ENCODE results near the gene RHBG.

RHBG gene

DNA sequence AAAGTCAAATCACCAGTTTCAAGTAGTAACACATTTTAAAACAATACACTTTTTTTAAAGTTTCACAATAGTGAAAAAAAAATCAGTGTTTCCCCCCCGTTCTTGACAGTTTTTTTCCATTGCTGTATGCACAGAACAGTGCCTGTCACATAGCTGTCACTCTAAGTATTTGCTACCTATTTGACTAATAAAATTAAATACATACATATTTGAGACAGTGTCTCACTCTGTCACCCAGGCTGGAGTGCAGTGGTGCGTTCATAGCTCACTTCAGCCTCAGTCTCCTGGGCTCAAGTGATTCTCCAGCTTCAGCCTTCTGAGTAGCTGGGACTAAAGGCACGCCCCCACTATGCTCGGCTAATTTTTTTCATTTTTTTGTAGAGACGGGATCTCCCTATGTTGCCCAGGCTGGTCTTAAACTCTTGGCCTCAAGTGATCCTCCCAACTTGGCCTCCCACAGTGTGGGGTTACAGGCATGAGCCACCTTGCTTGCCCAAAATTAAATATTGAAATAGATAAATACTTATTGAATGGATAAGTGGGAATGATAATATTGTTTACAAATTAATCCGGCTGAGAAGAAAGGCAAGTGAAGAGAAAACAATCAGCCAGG is 12.6 kb upstream of the RHBG start:
- TF ChIP-seq SNAI2 (CRISPR knock-in tag; IDR thresholded peaks at IDR 0.05) (no peak), RARB (CRISPR knock-in tag; IDR thresholded peaks at IDR 0.05) (no peak), ZNF8 (CRISPR knock-in tag; IDR thresholded peaks at IDR 0.05) (no peak)
- ATAC-seq: no peak

DNA sequence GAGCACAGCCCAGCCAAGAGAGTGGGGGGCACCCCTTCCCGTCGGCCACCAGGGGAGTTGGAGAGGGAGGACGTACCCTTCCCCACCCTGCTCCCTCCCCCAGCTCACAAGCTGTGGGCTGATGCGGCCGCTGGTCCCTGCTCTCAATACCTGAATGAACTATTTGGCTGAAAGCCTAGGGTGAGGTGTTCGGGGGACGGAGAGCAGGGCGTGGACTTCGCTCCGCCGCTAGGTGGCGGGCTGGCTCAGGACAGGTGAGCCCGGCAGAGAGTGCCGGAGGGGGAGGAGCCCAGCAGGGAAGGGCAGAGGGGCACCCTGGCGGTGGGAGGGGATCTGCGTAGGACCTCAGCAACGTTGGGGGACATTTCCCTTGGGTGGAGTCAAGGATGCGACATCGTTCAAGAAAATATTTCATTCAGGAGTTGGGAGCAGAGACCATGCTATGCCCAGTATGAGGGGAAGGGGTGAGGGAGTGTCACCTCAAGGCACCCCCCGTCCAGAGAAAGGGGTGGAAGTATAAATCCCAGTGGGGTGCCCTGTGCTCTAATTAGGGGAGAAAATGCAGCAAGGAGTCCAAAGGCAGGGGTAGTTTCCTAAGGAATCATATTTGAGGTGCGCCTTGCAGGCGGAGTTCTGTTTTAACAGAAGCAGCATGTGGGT is 12.0 kb upstream of the RHBG start:
- ATAC-seq: no peak
- TF ChIP-seq, protein P1, sequence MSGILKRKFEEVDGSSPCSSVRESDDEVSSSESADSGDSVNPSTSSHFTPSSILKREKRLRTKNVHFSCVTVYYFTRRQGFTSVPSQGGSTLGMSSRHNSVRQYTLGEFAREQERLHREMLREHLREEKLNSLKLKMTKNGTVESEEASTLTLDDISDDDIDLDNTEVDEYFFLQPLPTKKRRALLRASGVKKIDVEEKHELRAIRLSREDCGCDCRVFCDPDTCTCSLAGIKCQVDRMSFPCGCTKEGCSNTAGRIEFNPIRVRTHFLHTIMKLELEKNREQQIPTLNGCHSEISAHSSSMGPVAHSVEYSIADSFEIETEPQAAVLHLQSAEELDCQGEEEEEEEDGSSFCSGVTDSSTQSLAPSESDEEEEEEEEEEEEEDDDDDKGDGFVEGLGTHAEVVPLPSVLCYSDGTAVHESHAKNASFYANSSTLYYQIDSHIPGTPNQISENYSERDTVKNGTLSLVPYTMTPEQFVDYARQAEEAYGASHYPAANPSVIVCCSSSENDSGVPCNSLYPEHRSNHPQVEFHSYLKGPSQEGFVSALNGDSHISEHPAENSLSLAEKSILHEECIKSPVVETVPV (CRISPR knock-in tag; IDR thresholded peaks at IDR 0.05): no peak
- TF ChIP-seq SNAI2 (CRISPR knock-in tag; IDR thresholded peaks at IDR 0.05) (no peak), ESRRG (CRISPR knock-in tag; IDR thresholded peaks at IDR 0.05) (no peak), CSDC2 (CRISPR knock-in tag; IDR thresholded peaks at IDR 0.05) (no peak), ZNF70 (CRISPR knock-in tag; IDR thresholded peaks at IDR 0.05) (no peak), PPARA (CRISPR knock-in tag; IDR thresholded peaks at IDR 0.05; ENCODE audit: borderline replicate concordance) (no peak), TCF4 (CRISPR knock-in tag; IDR thresholded peaks at IDR 0.05; ENCODE audit: borderline replicate concordance) (no peak), GLIS3 (CRISPR knock-in tag; IDR thresholded peaks at IDR 0.05) (no peak), RARB (CRISPR knock-in tag; IDR thresholded peaks at IDR 0.05) (no peak), ZNF565 (CRISPR knock-in tag; conservative IDR thresholded peaks at IDR 0.05; ENCODE audit: low read depth) (no peak), ZNF8 (CRISPR knock-in tag; IDR thresholded peaks at IDR 0.05) (no peak), ISL1 (CRISPR knock-in tag; IDR thresholded peaks at IDR 0.05) (no peak)
- TF ChIP-seq, protein P2, sequence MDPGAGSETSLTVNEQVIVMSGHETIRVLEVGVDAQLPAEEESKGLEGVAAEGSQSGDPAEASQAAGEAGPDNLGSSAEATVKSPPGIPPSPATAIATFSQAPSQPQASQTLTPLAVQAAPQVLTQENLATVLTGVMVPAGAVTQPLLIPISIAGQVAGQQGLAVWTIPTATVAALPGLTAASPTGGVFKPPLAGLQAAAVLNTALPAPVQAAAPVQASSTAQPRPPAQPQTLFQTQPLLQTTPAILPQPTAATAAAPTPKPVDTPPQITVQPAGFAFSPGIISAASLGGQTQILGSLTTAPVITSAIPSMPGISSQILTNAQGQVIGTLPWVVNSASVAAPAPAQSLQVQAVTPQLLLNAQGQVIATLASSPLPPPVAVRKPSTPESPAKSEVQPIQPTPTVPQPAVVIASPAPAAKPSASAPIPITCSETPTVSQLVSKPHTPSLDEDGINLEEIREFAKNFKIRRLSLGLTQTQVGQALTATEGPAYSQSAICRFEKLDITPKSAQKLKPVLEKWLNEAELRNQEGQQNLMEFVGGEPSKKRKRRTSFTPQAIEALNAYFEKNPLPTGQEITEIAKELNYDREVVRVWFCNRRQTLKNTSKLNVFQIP (CRISPR knock-in tag; IDR thresholded peaks at IDR 0.05; ENCODE audit: borderline replicate concordance, low read depth): no peak
- TF ChIP-seq, protein P3, sequence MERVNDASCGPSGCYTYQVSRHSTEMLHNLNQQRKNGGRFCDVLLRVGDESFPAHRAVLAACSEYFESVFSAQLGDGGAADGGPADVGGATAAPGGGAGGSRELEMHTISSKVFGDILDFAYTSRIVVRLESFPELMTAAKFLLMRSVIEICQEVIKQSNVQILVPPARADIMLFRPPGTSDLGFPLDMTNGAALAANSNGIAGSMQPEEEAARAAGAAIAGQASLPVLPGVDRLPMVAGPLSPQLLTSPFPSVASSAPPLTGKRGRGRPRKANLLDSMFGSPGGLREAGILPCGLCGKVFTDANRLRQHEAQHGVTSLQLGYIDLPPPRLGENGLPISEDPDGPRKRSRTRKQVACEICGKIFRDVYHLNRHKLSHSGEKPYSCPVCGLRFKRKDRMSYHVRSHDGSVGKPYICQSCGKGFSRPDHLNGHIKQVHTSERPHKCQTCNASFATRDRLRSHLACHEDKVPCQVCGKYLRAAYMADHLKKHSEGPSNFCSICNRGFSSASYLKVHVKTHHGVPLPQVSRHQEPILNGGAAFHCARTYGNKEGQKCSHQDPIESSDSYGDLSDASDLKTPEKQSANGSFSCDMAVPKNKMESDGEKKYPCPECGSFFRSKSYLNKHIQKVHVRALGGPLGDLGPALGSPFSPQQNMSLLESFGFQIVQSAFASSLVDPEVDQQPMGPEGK (CRISPR knock-in tag; IDR thresholded peaks at IDR 0.05; ENCODE audit: borderline replicate concordance): no peak

DNA sequence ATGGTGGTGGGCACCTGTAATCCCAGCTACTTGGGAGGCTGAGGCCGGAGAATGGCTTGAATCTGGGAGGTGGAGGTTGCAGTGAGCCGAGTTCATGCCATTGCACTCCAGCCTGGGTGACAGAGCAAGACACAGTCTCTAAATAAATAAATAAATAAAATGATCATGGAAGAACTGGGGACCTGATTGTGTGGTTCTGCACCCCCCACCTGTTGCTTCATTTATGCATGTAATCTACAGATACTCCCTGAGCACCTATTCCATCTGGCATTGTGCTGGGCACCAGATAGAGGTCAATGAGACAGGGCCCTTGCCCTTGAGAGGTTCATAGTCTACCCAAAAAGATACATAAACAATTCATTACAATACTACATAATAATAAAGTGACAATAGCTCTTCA is 11.0 kb upstream of the RHBG start:
- no peak for TF ChIP-seq ZFP30 (CRISPR knock-in tag; IDR thresholded peaks at IDR 0.05)
- TF ChIP-seq CSDC2 (CRISPR knock-in tag; IDR thresholded peaks at IDR 0.05): no peak
- no peak for TF ChIP-seq BACH2 (CRISPR knock-in tag; IDR thresholded peaks at IDR 0.05; ENCODE audit: borderline replicate concordance)
- no peak for TF ChIP-seq ZC3H10 (CRISPR knock-in tag; IDR thresholded peaks at IDR 0.05)
- TF ChIP-seq GLIS3 (CRISPR knock-in tag; IDR thresholded peaks at IDR 0.05): no peak
- no peak for TF ChIP-seq ARNTL (CRISPR knock-in tag; IDR thresholded peaks at IDR 0.05; ENCODE audit: borderline replicate concordance, low read depth)
- no peak for TF ChIP-seq ZNF8 (CRISPR knock-in tag; IDR thresholded peaks at IDR 0.05)
- TF ChIP-seq, protein P4, sequence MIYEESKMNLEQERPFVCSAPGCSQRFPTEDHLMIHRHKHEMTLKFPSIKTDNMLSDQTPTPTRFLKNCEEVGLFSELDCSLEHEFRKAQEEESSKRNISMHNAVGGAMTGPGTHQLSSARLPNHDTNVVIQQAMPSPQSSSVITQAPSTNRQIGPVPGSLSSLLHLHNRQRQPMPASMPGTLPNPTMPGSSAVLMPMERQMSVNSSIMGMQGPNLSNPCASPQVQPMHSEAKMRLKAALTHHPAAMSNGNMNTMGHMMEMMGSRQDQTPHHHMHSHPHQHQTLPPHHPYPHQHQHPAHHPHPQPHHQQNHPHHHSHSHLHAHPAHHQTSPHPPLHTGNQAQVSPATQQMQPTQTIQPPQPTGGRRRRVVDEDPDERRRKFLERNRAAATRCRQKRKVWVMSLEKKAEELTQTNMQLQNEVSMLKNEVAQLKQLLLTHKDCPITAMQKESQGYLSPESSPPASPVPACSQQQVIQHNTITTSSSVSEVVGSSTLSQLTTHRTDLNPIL (CRISPR knock-in tag; IDR thresholded peaks at IDR 0.05; ENCODE audit: low read depth): no peak

DNA sequence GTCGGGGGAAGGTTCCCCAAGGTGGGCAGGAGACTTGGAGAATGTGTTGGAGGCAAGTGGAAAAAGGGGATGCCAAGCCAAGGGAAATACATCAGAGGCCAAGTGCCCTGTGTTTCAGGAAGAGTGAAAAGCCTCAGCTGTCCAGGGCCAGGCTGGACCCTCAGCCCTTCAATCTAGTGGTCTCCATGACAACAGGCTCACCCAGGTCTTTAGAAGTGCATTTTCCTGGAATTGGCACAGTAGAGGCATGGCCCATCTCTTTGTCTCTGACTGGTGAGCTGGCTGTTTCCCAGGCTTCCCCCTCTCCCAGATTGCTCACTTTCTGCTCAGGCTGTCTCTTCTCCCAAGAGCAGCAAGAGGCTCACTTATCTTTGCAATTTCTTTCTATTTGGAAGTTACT is 10.4 kb upstream of the RHBG start:
- no peak for ATAC-seq
- TF ChIP-seq OSR1 (CRISPR knock-in tag; IDR thresholded peaks at IDR 0.05) (no peak), PPARA (CRISPR knock-in tag; IDR thresholded peaks at IDR 0.05; ENCODE audit: borderline replicate concordance) (no peak)
- TF ChIP-seq, protein P2 (CRISPR knock-in tag; IDR thresholded peaks at IDR 0.05; ENCODE audit: borderline replicate concordance, low read depth): no peak

More for the DNA sequence above, 11.0 kb upstream of the RHBG start:
- no peak for ATAC-seq

Measured in SK-N-SH treated with all-trans-retinoic acid at 6 μM for 48 hours (cell line).